ENCODE data around the gene MVB12B.

The MVB12B gene

DNA sequence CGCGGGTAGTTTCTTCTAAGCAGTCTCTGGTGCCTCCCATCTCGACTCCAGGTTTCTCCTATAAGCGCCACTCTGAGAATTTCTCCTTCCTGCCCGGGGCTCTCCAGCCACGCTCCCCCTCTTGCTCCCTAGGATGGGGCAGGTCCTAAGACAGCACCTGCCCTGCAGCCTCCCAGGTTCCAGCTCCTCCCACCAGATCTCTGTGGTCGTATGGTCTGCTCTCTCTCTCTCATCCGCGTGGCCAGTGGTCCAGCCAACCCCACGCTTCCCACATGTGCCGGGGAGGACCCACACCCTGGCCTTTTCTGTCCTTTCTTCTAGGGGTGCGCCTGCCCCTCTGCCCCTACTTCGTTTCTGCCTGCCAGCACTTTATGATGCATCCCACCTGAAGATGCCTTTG lies 40.5 kb downstream of the MVB12B start:
- no peak overlapping the region for H3K4me2 ChIP-seq (ENCODE audit: low read depth, low read length, poor library complexity, severe bottlenecking)
- no peak overlapping the region for H3K9ac ChIP-seq (ENCODE audit: low read depth, low read length, poor library complexity, severe bottlenecking)
- H2AFZ ChIP-seq (ENCODE audit: low read length): no peak overlapping the region
- peaks cover 13% of the 10 kb centered on the region for H3K4me1 ChIP-seq (ENCODE audit: insufficient read depth, low read length, poor library complexity, severe bottlenecking)
- H3K9me3 ChIP-seq (ENCODE audit: insufficient read depth, low read depth, low read length): peaks cover 4% of the 10 kb centered on the region
- no peak for TF ChIP-seq EZH2phosphoT487 (IDR thresholded peaks at IDR 0.05; ENCODE audit: borderline replicate concordance)
- no peak for TF ChIP-seq CTCF (conservative IDR thresholded peaks at IDR 0.05; ENCODE audit: low read length)
- peaks cover 5% of the 10 kb centered on the region for H4K20me1 ChIP-seq (ENCODE audit: insufficient read depth, low read length, poor library complexity, severe bottlenecking)
- H3F3A ChIP-seq (ENCODE audit: low read depth): no peaks in the 10 kb centered on the region
- peaks cover 39% of the 10 kb centered on the region for H3K36me3 ChIP-seq (ENCODE audit: insufficient read depth, low read length)
- H3K79me2 ChIP-seq (ENCODE audit: insufficient read depth, low read length): peaks cover 86% of the 10 kb centered on the region
- no peaks in the 10 kb centered on the region for H3K9me2 ChIP-seq (replicated peaks; ENCODE audit: low read depth, low read length)
- no peaks in the 10 kb centered on the region for H3K27me3 ChIP-seq (ENCODE audit: insufficient read depth, low read length, poor library complexity, severe bottlenecking)
- H3K4me3 ChIP-seq (ENCODE audit: low read length, poor library complexity, severe bottlenecking): no peak overlapping the region

DNA sequence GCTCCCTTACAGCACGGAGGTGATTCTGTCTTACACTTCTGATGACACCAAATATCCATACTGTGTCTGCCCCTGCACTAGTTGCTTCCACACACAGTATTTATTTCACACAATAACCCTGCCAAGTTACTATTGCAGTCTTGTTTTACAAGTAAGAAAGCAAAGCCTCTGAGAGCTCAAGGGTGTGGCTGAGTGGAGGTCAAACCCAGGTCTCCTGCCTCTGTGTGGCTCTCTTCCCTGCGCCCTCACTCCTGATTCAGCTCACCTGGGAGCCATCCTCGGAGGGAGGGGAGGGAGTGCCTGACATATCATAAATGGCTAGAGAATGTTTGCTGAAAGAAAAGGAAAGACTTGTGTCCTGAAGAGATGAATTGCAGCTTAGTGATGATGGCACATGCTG lies 41.0 kb downstream of the MVB12B start:
- no peak for TF ChIP-seq CTCF (conservative IDR thresholded peaks at IDR 0.05; ENCODE audit: low read length)
- Histone ChIP-seq H3K9me2 (replicated peaks; ENCODE audit: low read depth, low read length) (no peaks in the 10 kb centered on the region), H3K4me2 (ENCODE audit: low read depth, low read length, poor library complexity, severe bottlenecking) (no peak overlapping the region), H3K4me3 (ENCODE audit: low read length, poor library complexity, severe bottlenecking) (no peak overlapping the region), H4K20me1 (ENCODE audit: insufficient read depth, low read length, poor library complexity, severe bottlenecking) (peaks cover 5% of the 10 kb centered on the region), H3K9ac (ENCODE audit: low read depth, low read length, poor library complexity, severe bottlenecking) (no peak overlapping the region), H3K9me3 (ENCODE audit: insufficient read depth, low read depth, low read length) (peaks cover under 1% of the 10 kb centered on the region), H3F3A (ENCODE audit: low read depth) (no peaks in the 10 kb centered on the region), H2AFZ (ENCODE audit: low read length) (no peak overlapping the region), H3K4me1 (ENCODE audit: insufficient read depth, low read length, poor library complexity, severe bottlenecking) (peaks cover 18% of the 10 kb centered on the region), H3K27me3 (ENCODE audit: insufficient read depth, low read length, poor library complexity, severe bottlenecking) (no peaks in the 10 kb centered on the region), H3K79me2 (ENCODE audit: insufficient read depth, low read length) (peaks cover 86% of the 10 kb centered on the region), H3K36me3 (ENCODE audit: insufficient read depth, low read length) (peaks cover 36% of the 10 kb centered on the region)

DNA sequence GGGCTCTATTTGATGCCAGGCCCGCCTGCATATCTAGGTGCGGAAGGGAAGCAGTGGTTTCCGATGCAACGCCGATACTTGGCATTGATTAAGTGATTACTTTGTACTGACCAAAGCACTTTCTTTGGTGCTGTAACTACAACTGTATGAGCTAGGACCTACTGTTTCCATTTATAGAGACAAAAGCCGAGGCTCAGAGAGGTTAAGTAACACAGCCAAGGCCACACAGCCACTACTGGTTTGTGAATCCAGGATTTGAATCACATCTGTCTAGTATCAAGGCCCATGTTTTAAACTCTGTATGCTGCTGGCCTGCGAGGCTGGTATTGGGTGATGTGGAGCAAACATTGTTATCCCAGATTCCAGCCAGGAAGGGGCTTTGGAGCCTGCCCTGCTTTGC lies 41.4 kb downstream of the MVB12B start:
- H2AFZ ChIP-seq (ENCODE audit: low read length): no peak overlapping the region
- no peak overlapping the region for H3K4me2 ChIP-seq (ENCODE audit: low read depth, low read length, poor library complexity, severe bottlenecking)
- no peaks in the 10 kb centered on the region for H3K9me3 ChIP-seq (ENCODE audit: insufficient read depth, low read depth, low read length)
- H3K36me3 ChIP-seq (ENCODE audit: insufficient read depth, low read length): peaks cover 35% of the 10 kb centered on the region; the same call in 1 of the 2 replicates
- no peaks in the 10 kb centered on the region for H3F3A ChIP-seq (ENCODE audit: low read depth)
- peaks cover 22% of the 10 kb centered on the region for H3K4me1 ChIP-seq (ENCODE audit: insufficient read depth, low read length, poor library complexity, severe bottlenecking)
- TF ChIP-seq CTCF (conservative IDR thresholded peaks at IDR 0.05; ENCODE audit: low read length): no peak
- peaks cover 5% of the 10 kb centered on the region for H4K20me1 ChIP-seq (ENCODE audit: insufficient read depth, low read length, poor library complexity, severe bottlenecking)
- H3K27me3 ChIP-seq (ENCODE audit: insufficient read depth, low read length, poor library complexity, severe bottlenecking): no peaks in the 10 kb centered on the region
- no peak overlapping the region for H3K4me3 ChIP-seq (ENCODE audit: low read length, poor library complexity, severe bottlenecking)
- H3K9ac ChIP-seq (ENCODE audit: low read depth, low read length, poor library complexity, severe bottlenecking): no peak overlapping the region
- peaks cover 87% of the 10 kb centered on the region for H3K79me2 ChIP-seq (ENCODE audit: insufficient read depth, low read length)
- no peaks in the 10 kb centered on the region for H3K9me2 ChIP-seq (replicated peaks; ENCODE audit: low read depth, low read length)

Measured in Loucy (cell line).